Peyer's patch (tissue), 4 donors: ENCODE results near the gene BMPR1B.

Experiments
- POLR2A ChIP-seq, 2 donors: fragments of 450-650 bp; IDR thresholded peaks; one replicate each; pipeline ENCODE4 v1.5.1; 2017; ENCODE audit warnings: antibody characterized with exemption in 2 of 2, mild to moderate bottlenecking in 2 of 2, moderate library complexity in 2 of 2
- TF ChIP-seq, protein P1 (sequence below), 6 experiments: fragments of 450-650 bp in 4 of 6; fragments of 200-600 bp in 2 of 6; sonication (generic) in 1 of 6; IDR thresholded peaks; one replicate each; pipeline ENCODE4 v1.5.1; 2017 to 2019; ENCODE audit warnings: antibody characterized with exemption in 6 of 6, mild to moderate bottlenecking in 3 of 6, moderate library complexity in 1 of 6

DNA sequence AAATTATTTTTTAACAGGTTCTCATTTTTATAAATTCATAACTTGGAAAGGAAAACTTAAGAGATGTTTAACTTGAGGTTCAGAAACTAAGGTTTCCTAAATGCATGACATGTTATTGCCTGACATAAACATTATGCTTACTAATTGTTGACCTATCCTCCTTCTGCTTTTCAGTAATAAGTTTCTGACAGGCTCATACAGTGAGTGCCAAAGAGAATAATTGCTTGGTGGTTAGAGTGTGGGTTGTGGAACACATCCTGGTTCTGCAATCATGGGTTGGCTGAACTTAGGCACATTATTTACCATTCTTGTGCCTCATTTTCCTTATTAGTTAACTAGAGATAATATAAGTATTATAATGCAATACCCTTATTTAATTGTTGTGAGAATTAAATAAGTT, 56.5 kb downstream of the BMPR1B start:
- TF ChIP-seq, protein P1, sequence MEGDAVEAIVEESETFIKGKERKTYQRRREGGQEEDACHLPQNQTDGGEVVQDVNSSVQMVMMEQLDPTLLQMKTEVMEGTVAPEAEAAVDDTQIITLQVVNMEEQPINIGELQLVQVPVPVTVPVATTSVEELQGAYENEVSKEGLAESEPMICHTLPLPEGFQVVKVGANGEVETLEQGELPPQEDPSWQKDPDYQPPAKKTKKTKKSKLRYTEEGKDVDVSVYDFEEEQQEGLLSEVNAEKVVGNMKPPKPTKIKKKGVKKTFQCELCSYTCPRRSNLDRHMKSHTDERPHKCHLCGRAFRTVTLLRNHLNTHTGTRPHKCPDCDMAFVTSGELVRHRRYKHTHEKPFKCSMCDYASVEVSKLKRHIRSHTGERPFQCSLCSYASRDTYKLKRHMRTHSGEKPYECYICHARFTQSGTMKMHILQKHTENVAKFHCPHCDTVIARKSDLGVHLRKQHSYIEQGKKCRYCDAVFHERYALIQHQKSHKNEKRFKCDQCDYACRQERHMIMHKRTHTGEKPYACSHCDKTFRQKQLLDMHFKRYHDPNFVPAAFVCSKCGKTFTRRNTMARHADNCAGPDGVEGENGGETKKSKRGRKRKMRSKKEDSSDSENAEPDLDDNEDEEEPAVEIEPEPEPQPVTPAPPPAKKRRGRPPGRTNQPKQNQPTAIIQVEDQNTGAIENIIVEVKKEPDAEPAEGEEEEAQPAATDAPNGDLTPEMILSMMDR (IDR thresholded peaks at IDR 0.05) = no peak
- no peak for TF ChIP-seq POLR2A (IDR thresholded peaks at IDR 0.05)
